HEK293 (cell line): ENCODE results near the gene TRIM72.
"Not testable (repeated sequence)": the region's sequence is repeated elsewhere in the genome, so short reads cannot be mapped to it uniquely, and the experiment has no call there.

ENCODE experiments used
- CTCF ChIA-PET: fragments of 350-600 bp; formaldehyde crosslinking; extraction: SDS; loops from one replicate; lab custom pipeline; 2021; ENCODE audit warnings: antibody characterized with exemption; lab: Yijun Ruan, JAX
- POLR2A ChIA-PET: fragments of 300-600 bp; formaldehyde crosslinking; extraction: SDS; loops from one replicate; lab custom pipeline; 2020; ENCODE audit warnings: antibody characterized with exemption, inconsistent platforms; lab: Yijun Ruan, JAX
- H3K27ac ChIP-seq: fragments of 200-500 bp; sonication (Bioruptor generic); 2 replicates; pipeline ENCODE4 v1.5.1; 2014; ENCODE audit warnings: low read depth, low read length, control low read depth, inconsistent platforms; ENCODE audit errors: extremely low read depth
- H3K36me3 ChIP-seq, 2 experiments: fragments of 200-500 bp in 1 of 2; sonication (Bioruptor generic) in 1 of 2; 1 replicate in 1 of 2; 2 replicates in 1 of 2; pipeline ENCODE4 v1.5.1; 2014 to 2017; ENCODE audit warnings: inconsistent platforms in 2 of 2, low read length in 2 of 2; ENCODE audit not compliant: control insufficient read depth in 2 of 2, insufficient read depth in 1 of 2
- H3K4me1 ChIP-seq: fragments of 200-500 bp; sonication (Bioruptor generic); 2 replicates; pipeline ENCODE4 v1.5.1; 2014; ENCODE audit warnings: mild to moderate bottlenecking, low read length, inconsistent platforms; ENCODE audit not compliant: control insufficient read depth, insufficient read depth
- H3K4me3 ChIP-seq: 2 replicates; pipeline ENCODE4 v1.5.1; 2011; ENCODE audit warnings: low read depth, mild to moderate bottlenecking, control low read depth, low read length, moderate library complexity
- H3K9me3 ChIP-seq: fragments of 200-500 bp; sonication (Bioruptor generic); 2 replicates; pipeline ENCODE4 v1.5.1; 2014; ENCODE audit warnings: low read depth, low read length, inconsistent platforms; ENCODE audit not compliant: control insufficient read depth, insufficient read depth
- MZF1 ChIP-seq: fragments of 450-650 bp; formaldehyde crosslinking; IDR thresholded peaks from 2 replicates; pipeline ENCODE4 v1.5.1; 2017; ENCODE audit warnings: missing biosample characterization, missing genetic modification characterization, borderline replicate concordance
- ZEB2 ChIP-seq: fragments of 450-650 bp; formaldehyde crosslinking; IDR thresholded peaks from 2 replicates; pipeline ENCODE4 v1.5.1; 2016; ENCODE audit warnings: missing biosample characterization, missing genetic modification characterization
- ZNF214 ChIP-seq: fragments of 450-650 bp; formaldehyde crosslinking; IDR thresholded peaks from 2 replicates; pipeline ENCODE4 v1.5.1; 2017; ENCODE audit warnings: missing biosample characterization, mild to moderate bottlenecking, missing genetic modification characterization, borderline replicate concordance
- ZNF37A ChIP-seq: fragments of 450-650 bp; IDR thresholded peaks from 2 replicates; pipeline ENCODE4 v1.5.1; 2018; ENCODE audit warnings: missing biosample characterization, missing genetic modification characterization
- ZNF585B ChIP-seq: fragments of 450-650 bp; formaldehyde crosslinking; IDR thresholded peaks from 2 replicates; pipeline ENCODE4 v1.5.1; 2016; ENCODE audit warnings: missing biosample characterization, missing genetic modification characterization
- ZNF600 ChIP-seq: fragments of 450-650 bp; formaldehyde crosslinking; IDR thresholded peaks from 2 replicates; pipeline ENCODE4 v1.5.1; 2016; ENCODE audit warnings: missing biosample characterization, missing genetic modification characterization
- ZNF707 ChIP-seq: fragments of 450-650 bp; formaldehyde crosslinking; IDR thresholded peaks from 2 replicates; pipeline ENCODE4 v1.5.1; 2016; ENCODE audit warnings: missing biosample characterization, missing genetic modification characterization
- TF ChIP-seq, protein P1 (sequence below): fragments of 450-650 bp; formaldehyde crosslinking; IDR thresholded peaks from 2 replicates; pipeline ENCODE4 v1.5.1; 2017; ENCODE audit warnings: missing biosample characterization, missing genetic modification characterization
- TF ChIP-seq, protein P2 (sequence below): fragments of 450-650 bp; formaldehyde crosslinking; IDR thresholded peaks from 2 replicates; pipeline ENCODE4 v1.5.1; 2016; ENCODE audit warnings: missing biosample characterization, missing genetic modification characterization
- TF ChIP-seq, protein P3 (sequence below): fragments of 450-650 bp; formaldehyde crosslinking; IDR thresholded peaks from 2 replicates; pipeline ENCODE4 v1.5.1; 2016; ENCODE audit warnings: missing biosample characterization, missing genetic modification characterization
- TF ChIP-seq, protein P4 (sequence below): fragments of 450-650 bp; formaldehyde crosslinking; IDR thresholded peaks from 2 replicates; pipeline ENCODE4 v1.5.1; 2016; ENCODE audit warnings: missing biosample characterization, missing genetic modification characterization

Gene TRIM72

DNA sequence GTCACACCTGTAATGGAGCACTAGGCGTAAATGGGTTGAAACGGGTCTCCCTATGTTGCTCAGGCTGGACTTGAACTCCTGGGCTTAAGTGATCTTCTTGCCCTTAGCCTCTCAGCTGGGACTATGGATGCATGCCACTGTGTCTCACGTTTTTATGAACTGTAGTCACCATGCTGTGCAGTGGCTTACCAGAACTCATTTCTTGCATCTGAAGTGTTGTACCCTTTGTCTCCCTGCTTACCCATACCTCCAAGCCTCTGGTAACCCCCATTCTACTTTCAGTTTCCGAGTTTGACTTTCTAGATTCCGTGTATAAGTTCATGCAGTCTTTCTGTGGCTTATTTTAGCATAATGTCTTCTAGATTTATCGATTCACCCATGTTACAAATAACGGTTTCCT lies 19.0 kb upstream of the TRIM72 start (continued):
- TF ChIP-seq, protein P1, sequence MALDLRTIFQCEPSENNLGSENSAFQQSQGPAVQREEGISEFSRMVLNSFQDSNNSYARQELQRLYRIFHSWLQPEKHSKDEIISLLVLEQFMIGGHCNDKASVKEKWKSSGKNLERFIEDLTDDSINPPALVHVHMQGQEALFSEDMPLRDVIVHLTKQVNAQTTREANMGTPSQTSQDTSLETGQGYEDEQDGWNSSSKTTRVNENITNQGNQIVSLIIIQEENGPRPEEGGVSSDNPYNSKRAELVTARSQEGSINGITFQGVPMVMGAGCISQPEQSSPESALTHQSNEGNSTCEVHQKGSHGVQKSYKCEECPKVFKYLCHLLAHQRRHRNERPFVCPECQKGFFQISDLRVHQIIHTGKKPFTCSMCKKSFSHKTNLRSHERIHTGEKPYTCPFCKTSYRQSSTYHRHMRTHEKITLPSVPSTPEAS: no peak
- TF ChIP-seq ZNF214 (tag by site-specific recombination): no peak
- TF ChIP-seq, protein P2, sequence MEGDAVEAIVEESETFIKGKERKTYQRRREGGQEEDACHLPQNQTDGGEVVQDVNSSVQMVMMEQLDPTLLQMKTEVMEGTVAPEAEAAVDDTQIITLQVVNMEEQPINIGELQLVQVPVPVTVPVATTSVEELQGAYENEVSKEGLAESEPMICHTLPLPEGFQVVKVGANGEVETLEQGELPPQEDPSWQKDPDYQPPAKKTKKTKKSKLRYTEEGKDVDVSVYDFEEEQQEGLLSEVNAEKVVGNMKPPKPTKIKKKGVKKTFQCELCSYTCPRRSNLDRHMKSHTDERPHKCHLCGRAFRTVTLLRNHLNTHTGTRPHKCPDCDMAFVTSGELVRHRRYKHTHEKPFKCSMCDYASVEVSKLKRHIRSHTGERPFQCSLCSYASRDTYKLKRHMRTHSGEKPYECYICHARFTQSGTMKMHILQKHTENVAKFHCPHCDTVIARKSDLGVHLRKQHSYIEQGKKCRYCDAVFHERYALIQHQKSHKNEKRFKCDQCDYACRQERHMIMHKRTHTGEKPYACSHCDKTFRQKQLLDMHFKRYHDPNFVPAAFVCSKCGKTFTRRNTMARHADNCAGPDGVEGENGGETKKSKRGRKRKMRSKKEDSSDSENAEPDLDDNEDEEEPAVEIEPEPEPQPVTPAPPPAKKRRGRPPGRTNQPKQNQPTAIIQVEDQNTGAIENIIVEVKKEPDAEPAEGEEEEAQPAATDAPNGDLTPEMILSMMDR (tag by site-specific recombination): no peak

DNA sequence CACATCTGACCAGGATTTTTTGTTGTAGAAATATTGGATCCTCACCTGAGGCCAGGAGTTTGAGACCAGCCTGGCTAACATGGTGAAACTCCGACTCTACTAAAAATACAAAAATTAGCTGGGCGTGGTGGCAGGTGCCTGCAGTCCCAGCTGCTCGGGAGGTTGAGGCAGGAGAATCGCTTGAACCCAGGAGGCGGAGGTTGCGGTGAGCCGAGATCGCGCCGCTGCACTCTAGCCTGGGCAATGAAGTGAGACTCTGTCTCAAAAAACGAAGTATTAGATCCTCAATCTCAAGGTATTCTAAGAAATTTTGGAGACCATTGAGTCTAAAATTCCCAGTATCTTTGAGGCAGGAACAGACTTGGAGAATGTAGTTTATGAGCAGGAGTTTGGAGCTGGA lies 18.1 kb upstream of the TRIM72 start:
- CTCF ChIA-PET: interaction anchor here (0.7 kb wide), 1 partner anchor 48 kb away, joined by 3 read pairs; no protein-coding TSS in a partner anchor
- H3K36me3 ChIP-seq: peaks cover 50 to 79% of the 10 kb centered on the region in 2 experiments

DNA sequence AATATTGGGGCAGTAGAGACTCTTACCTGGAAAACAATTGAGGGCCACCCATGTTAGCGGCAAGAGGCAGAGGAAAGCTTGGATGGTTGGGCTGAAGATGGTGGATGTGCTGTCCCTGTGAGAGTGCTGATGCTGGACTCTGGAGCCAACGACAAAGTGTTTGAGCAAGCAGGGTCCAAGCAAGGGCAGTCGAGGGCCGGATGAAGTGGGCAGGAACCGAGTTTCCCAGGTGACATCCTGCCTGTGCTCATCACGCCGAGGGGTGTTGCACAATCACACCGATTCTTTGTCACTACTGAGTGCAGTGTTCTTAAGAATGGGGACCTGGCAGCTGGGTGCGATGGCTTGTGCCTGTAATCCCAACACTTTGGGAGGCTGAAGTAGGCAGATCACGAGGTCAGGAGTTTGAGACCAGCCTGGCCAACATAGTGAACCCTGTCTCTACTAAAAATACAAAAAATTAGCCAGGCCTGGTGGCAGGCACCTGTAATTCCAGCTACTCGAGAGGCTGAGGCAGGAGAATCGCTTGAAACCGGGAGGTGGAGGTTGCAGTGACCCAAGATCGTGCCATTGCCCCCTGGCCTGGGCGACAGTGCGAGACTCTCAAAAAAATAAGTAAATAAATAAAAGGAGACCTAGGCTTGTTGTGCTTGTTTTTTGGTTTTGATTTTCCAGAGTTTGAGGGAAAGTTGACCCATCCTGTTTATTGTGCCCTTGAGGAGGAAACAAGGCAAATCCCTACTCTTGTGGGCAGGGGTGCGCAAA lies 17.4 kb upstream of the TRIM72 start:
- H3K4me3 ChIP-seq: no peak overlapping the region
- CTCF ChIA-PET: no interaction called here
- no peaks in the 10 kb centered on the region for H3K4me1 ChIP-seq
- no peaks in the 10 kb centered on the region for H3K9me3 ChIP-seq
- TF ChIP-seq MZF1 (tag by site-specific recombination) (no peak), ZEB2 (tag by site-specific recombination) (peak; percentile 54; the same call in 1 of the 2 replicates), ZNF585B (tag by site-specific recombination) (no peak), ZNF707 (tag by site-specific recombination) (no peak), ZNF600 (peak; percentile 38; the same call in 1 of the 2 replicates), ZNF37A (tag by site-specific recombination) (no peak)
- TF ChIP-seq, protein P3, sequence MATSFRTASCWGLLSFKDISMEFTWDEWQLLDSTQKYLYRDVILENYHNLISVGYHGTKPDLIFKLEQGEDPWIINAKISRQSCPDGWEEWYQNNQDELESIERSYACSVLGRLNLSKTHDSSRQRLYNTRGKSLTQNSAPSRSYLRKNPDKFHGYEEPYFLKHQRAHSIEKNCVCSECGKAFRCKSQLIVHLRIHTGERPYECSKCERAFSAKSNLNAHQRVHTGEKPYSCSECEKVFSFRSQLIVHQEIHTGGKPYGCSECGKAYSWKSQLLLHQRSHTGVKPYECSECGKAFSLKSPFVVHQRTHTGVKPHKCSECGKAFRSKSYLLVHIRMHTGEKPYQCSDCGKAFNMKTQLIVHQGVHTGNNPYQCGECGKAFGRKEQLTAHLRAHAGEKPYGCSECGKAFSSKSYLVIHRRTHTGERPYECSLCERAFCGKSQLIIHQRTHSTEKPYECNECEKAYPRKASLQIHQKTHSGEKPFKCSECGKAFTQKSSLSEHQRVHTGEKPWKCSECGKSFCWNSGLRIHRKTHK: no peak
- TF ChIP-seq, protein P4, sequence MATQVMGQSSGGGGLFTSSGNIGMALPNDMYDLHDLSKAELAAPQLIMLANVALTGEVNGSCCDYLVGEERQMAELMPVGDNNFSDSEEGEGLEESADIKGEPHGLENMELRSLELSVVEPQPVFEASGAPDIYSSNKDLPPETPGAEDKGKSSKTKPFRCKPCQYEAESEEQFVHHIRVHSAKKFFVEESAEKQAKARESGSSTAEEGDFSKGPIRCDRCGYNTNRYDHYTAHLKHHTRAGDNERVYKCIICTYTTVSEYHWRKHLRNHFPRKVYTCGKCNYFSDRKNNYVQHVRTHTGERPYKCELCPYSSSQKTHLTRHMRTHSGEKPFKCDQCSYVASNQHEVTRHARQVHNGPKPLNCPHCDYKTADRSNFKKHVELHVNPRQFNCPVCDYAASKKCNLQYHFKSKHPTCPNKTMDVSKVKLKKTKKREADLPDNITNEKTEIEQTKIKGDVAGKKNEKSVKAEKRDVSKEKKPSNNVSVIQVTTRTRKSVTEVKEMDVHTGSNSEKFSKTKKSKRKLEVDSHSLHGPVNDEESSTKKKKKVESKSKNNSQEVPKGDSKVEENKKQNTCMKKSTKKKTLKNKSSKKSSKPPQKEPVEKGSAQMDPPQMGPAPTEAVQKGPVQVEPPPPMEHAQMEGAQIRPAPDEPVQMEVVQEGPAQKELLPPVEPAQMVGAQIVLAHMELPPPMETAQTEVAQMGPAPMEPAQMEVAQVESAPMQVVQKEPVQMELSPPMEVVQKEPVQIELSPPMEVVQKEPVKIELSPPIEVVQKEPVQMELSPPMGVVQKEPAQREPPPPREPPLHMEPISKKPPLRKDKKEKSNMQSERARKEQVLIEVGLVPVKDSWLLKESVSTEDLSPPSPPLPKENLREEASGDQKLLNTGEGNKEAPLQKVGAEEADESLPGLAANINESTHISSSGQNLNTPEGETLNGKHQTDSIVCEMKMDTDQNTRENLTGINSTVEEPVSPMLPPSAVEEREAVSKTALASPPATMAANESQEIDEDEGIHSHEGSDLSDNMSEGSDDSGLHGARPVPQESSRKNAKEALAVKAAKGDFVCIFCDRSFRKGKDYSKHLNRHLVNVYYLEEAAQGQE (tag by site-specific recombination): peak; percentile 74
- peaks cover 44 to 77% of the 10 kb centered on the region in 2 experiments for H3K36me3 ChIP-seq
- no peak overlapping the region for H3K27ac ChIP-seq
- POLR2A ChIA-PET: interaction anchor here (0.6 to 1.9 kb wide), 5 partner anchors 8 to 89 kb away, joined by 3 to 7 read pairs (median 5); partner anchors contain the start of gene FUS

More for the DNA sequence above, 18.1 kb upstream of the TRIM72 start:
- POLR2A ChIA-PET: interaction anchor here (0.8 to 1.9 kb wide), 3 partner anchors 8 to 54 kb away, joined by 3 to 7 read pairs (median 5); partner anchors contain the start of gene FUS
- H3K4me1 ChIP-seq, H3K4me3 ChIP-seq, H3K9me3 ChIP-seq, H3K27ac ChIP-seq: not testable (repeated sequence)
